ENCODE results near the gene CHD9NB. TPM values are rescaled to one million over a fixed set of nuclear protein-coding genes. Genes with fewer than 3 reads are reported as not detected.
A peak's percentile ranks its signal among the peaks of the same experiment; 100 is the strongest.

CHD9NB gene
- total RNA-seq, 6 donors from 2014 or later, result 1.0 to 55.0 (median 12.4) TPM

- Histone ChIP-seq H3K27ac (peak overlapping the region; percentile 80 to 94 (median 83)), H3K36me3 (no peaks in the 10 kb centered on the region), H3K9me3 (no peaks in the 10 kb centered on the region), H3K4me1 (peaks cover 56 to 75% (median 69%) of the 10 kb centered on the region in 4 donors), H3K27me3 (no peaks in the 10 kb centered on the region), H3K4me3 (no peak overlapping the region)
- 79 to 95% methylated on average over 2 of the region's 2 CpGs for WGBS, 2 donors
- ATAC-seq (ENCODE audit: low FRiP score in 2 of 2) (no peak), DNase-seq (no peak)
- TF ChIP-seq CTCF (IDR thresholded peaks at IDR 0.05), result no peak
- TF ChIP-seq EP300 (IDR thresholded peaks at IDR 0.05), result no peak
- no peak for TF ChIP-seq POLR2AphosphoS5 (IDR thresholded peaks at IDR 0.05)
- TF ChIP-seq POLR2A (IDR thresholded peaks at IDR 0.05), result no peak
Measured at GRCh38 chr16:53092284-53092683, 39.6 kb upstream of the CHD9NB start.

GRCh38 chr16:53091466-53092211 lies 38.9 kb upstream of the CHD9NB start:
- Histone ChIP-seq H3K4me3 (peak overlapping the region in 2 of 4 donors; percentile 5), H3K9me3 (no peaks in the 10 kb centered on the region), H3K36me3 (no peaks in the 10 kb centered on the region), H3K27ac (peak overlapping the region; percentile 80 to 87 (median 83)), H3K27me3 (no peaks in the 10 kb centered on the region), H3K4me1 (peaks cover 58 to 75% (median 68%) of the 10 kb centered on the region in 4 donors)
- 42 to 46% methylated on average over 7 of the region's 7 CpGs for WGBS, 2 donors
- peak; percentile 17 to 65 for ATAC-seq (ENCODE audit: low FRiP score in 2 of 2)
- peak; percentile 7 to 69 for DNase-seq
- peak in 1 of 6 experiments; percentile 9 for TF ChIP-seq CTCF (IDR thresholded peaks at IDR 0.05)
- peak in 1 of 2 donors; percentile 47 for TF ChIP-seq POLR2AphosphoS5 (IDR thresholded peaks at IDR 0.05)
- TF ChIP-seq EP300 (IDR thresholded peaks at IDR 0.05), result no peak
- TF ChIP-seq POLR2A (IDR thresholded peaks at IDR 0.05), result no peak

GRCh38 chr16:53090591-53091411 lies 38.1 kb upstream of the CHD9NB start:
- no peaks in the 10 kb centered on the region for H3K27me3 ChIP-seq
- DNase-seq (peak; percentile 39 to 88), ATAC-seq (ENCODE audit: low FRiP score in 2 of 2) (peak; percentile 93)
- H3K4me1 ChIP-seq, result peaks cover 65 to 81% (median 75%) of the 10 kb centered on the region in 4 donors
- 13 to 19% methylated on average over 12 to 13 of the region's 13 CpGs for WGBS, 2 donors
- H3K4me3 ChIP-seq, result peak overlapping the region in 2 of 4 donors; percentile 5 to 7
- no peaks in the 10 kb centered on the region for H3K9me3 ChIP-seq
- peak overlapping the region; percentile 80 to 87 (median 83) for H3K27ac ChIP-seq
- TF ChIP-seq POLR2AphosphoS5 (IDR thresholded peaks at IDR 0.05) (peak; percentile 93), CTCF (IDR thresholded peaks at IDR 0.05) (no peak), EP300 (IDR thresholded peaks at IDR 0.05) (peak in 2 of 4 donors; percentile 71 to 84), POLR2A (IDR thresholded peaks at IDR 0.05) (no peak)
- no peaks in the 10 kb centered on the region for H3K36me3 ChIP-seq

- 26 to 40% methylated on average over 5 of the region's 5 CpGs for WGBS, 2 donors
- Histone ChIP-seq H3K27me3 (no peaks in the 10 kb centered on the region), H3K4me1 (peaks cover 71 to 87% (median 78%) of the 10 kb centered on the region in 4 donors), H3K27ac (peak overlapping the region; percentile 80 to 87 (median 83)), H3K9me3 (no peaks in the 10 kb centered on the region), H3K4me3 (peak overlapping the region in 2 of 4 donors; percentile 5 to 7), H3K36me3 (no peaks in the 10 kb centered on the region)
- DNase-seq (no peak), ATAC-seq (ENCODE audit: low FRiP score in 2 of 2) (no peak)
- no peak for TF ChIP-seq POLR2AphosphoS5 (IDR thresholded peaks at IDR 0.05)
- TF ChIP-seq EP300 (IDR thresholded peaks at IDR 0.05), result no peak
- TF ChIP-seq CTCF (IDR thresholded peaks at IDR 0.05), result no peak
- no peak for TF ChIP-seq POLR2A (IDR thresholded peaks at IDR 0.05)
Measured at GRCh38 chr16:53090286-53090590, 37.5 kb upstream of the CHD9NB start.
